SK-N-SH treated with all-trans-retinoic acid at 6 μM for 48 hours (cell line): ENCODE results near the gene DRAM1.
A peak's percentile ranks its signal among the peaks of the same experiment; 100 is the strongest.
"Not testable (repeated sequence)": the region's sequence is repeated elsewhere in the genome, so short reads cannot be mapped to it uniquely, and the experiment has no call there.

ENCODE experiments used
- ATAC-seq: fragments of 200-7000 bp; cut with Tn5 transposase; 3 replicates; pipeline ENCODE4 v1.9.1; 2020; ENCODE audit warnings: mild to moderate bottlenecking, moderate library complexity
- ARNTL ChIP-seq: fragments of 450-650 bp; formaldehyde crosslinking; IDR thresholded peaks from 2 replicates; pipeline ENCODE4 v1.5.0; 2020; ENCODE audit warnings: low read depth, mild to moderate bottlenecking, moderate library complexity, borderline replicate concordance
- BACH2 ChIP-seq: fragments of 250-450 bp; sonication (Bioruptor Pico); IDR thresholded peaks from 2 replicates; pipeline ENCODE4 v1.9.0; 2021; ENCODE audit warnings: mild to moderate bottlenecking, borderline replicate concordance
- CSDC2 ChIP-seq: fragments of 250-450 bp; sonication (Bioruptor Pico); IDR thresholded peaks from 2 replicates; pipeline ENCODE4 v1.5.0; 2020; ENCODE audit warnings: mild to moderate bottlenecking, moderate library complexity
- ESRRG ChIP-seq: fragments of 250-450 bp; sonication (Bioruptor Pico); IDR thresholded peaks from 2 replicates; pipeline ENCODE4 v1.6.1; 2021; ENCODE audit warnings: mild to moderate bottlenecking
- GLIS3 ChIP-seq: fragments of 250-450 bp; sonication (Bioruptor Pico); IDR thresholded peaks from 2 replicates; pipeline ENCODE4 v1.5.0; 2020; ENCODE audit warnings: mild to moderate bottlenecking, moderate library complexity
- ISL1 ChIP-seq: fragments of 250-450 bp; sonication (Bioruptor Pico); IDR thresholded peaks from 2 replicates; pipeline ENCODE4 v2.1.2; 2022; ENCODE audit warnings: mild to moderate bottlenecking, moderate library complexity
- OSR1 ChIP-seq: fragments of 250-450 bp; sonication (Bioruptor Pico); IDR thresholded peaks from 2 replicates; pipeline ENCODE4 v1.8.0; 2022; ENCODE audit warnings: moderate library complexity, mild to moderate bottlenecking, inconsistent platforms
- RARB ChIP-seq: fragments of 250-450 bp; sonication (Bioruptor Pico); IDR thresholded peaks from 2 replicates; pipeline ENCODE4 v1.8.0; 2021; ENCODE audit warnings: mild to moderate bottlenecking, moderate library complexity
- SNAI2 ChIP-seq: fragments of 250-450 bp; sonication (Bioruptor Pico); IDR thresholded peaks from 2 replicates; pipeline ENCODE4 v1.5.0; 2020; ENCODE audit warnings: mild to moderate bottlenecking, moderate library complexity
- TCF4 ChIP-seq: fragments of 250-450 bp; sonication (Bioruptor Pico); IDR thresholded peaks from 2 replicates; pipeline ENCODE4 v1.8.0; 2021; ENCODE audit warnings: mild to moderate bottlenecking, moderate library complexity, borderline replicate concordance
- TOX ChIP-seq: fragments of 250-450 bp; sonication (Bioruptor Pico); IDR thresholded peaks from 2 replicates; pipeline ENCODE4 v1.8.0; 2021; ENCODE audit warnings: mild to moderate bottlenecking, moderate library complexity, borderline replicate concordance
- ZC3H10 ChIP-seq: fragments of 250-450 bp; sonication (Bioruptor Pico); IDR thresholded peaks from 2 replicates; pipeline ENCODE4 v1.5.1; 2021; ENCODE audit warnings: mild to moderate bottlenecking, moderate library complexity
- ZFP3 ChIP-seq: fragments of 250-450 bp; sonication (Bioruptor Pico); IDR thresholded peaks from 2 replicates; pipeline ENCODE4 v1.5.0; 2020; ENCODE audit warnings: mild to moderate bottlenecking, moderate library complexity
- ZFP30 ChIP-seq: fragments of 450-650 bp; formaldehyde crosslinking; IDR thresholded peaks from 2 replicates; pipeline ENCODE4 v1.5.0; 2022; ENCODE audit warnings: mild to moderate bottlenecking, moderate library complexity
- ZNF565 ChIP-seq: fragments of 450-650 bp; formaldehyde crosslinking; conservative IDR thresholded peaks from 2 replicates; pipeline ENCODE4 v1.5.0; 2020; ENCODE audit warnings: low read depth, mild to moderate bottlenecking, moderate library complexity
- ZNF8 ChIP-seq: fragments of 450-650 bp; formaldehyde crosslinking; IDR thresholded peaks from 2 replicates; pipeline ENCODE4 v1.5.0; 2020; ENCODE audit warnings: mild to moderate bottlenecking, moderate library complexity
- TF ChIP-seq, protein P1 (sequence below): fragments of 250-450 bp; sonication (Bioruptor Pico); IDR thresholded peaks from 2 replicates; pipeline ENCODE4 v1.8.0; 2021; ENCODE audit warnings: low read depth, mild to moderate bottlenecking, moderate library complexity, borderline replicate concordance
- TF ChIP-seq, protein P2 (sequence below): fragments of 250-450 bp; sonication (Bioruptor Pico); IDR thresholded peaks from 2 replicates; pipeline ENCODE4 v1.8.0; 2020; ENCODE audit warnings: mild to moderate bottlenecking, moderate library complexity, borderline replicate concordance
- TF ChIP-seq, protein P3 (sequence below): fragments of 250-450 bp; sonication (Bioruptor Pico); IDR thresholded peaks from 2 replicates; pipeline ENCODE4 v1.5.0; 2020; ENCODE audit warnings: mild to moderate bottlenecking, moderate library complexity

Gene DRAM1

DNA sequence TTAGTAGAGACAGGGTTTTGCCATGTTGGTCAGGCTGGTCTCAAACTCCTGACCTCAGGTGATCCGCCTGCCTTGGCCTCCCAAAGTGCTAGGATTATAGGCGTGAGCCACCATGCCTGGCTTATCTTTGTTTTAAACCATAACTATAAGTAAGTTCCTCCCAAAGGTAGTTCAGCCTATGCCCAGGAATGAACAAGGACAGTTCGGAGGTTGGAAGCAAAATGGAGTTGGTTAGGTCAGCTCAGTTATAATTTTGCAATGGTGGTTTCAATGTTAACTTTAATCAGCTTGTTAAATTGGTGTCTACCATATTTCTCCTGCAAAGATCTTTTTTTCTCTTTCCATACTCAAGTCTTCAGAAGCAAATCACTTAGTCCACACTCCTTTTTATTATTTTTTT, 9.8 kb upstream of the DRAM1 start:
- peak; percentile 73; the same call in 1 of the 2 replicates for TF ChIP-seq OSR1 (CRISPR knock-in tag)
- ATAC-seq, result not testable (repeated sequence)

DNA sequence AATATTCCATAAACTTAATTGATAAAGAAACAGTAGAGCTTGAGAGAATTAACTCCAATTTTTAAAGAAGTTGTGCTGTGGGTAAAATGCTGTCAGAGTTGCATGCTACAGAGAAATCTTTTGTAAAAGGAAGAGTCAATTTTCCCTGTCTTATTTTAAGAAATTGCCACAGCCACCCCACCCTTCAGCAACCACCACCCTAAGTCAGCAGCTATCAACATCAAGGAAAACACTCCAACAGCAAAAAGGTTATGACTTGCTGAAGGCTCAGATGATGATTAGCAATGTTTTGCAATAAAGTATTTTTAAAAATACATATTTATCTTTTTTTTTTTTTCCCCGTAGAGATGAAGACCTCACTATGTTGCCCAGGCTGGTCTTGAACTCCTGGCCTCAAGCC, 6.5 kb upstream of the DRAM1 start:
- TF ChIP-seq ESRRG (no peak), TOX (CRISPR knock-in tag) (no peak), ZNF565 (CRISPR knock-in tag) (no peak), SNAI2 (CRISPR knock-in tag) (no peak), GLIS3 (CRISPR knock-in tag) (no peak), OSR1 (CRISPR knock-in tag) (no peak), BACH2 (no peak), ZC3H10 (CRISPR knock-in tag) (no peak), ARNTL (CRISPR knock-in tag) (no peak), ISL1 (no peak)
- TF ChIP-seq, protein P1, sequence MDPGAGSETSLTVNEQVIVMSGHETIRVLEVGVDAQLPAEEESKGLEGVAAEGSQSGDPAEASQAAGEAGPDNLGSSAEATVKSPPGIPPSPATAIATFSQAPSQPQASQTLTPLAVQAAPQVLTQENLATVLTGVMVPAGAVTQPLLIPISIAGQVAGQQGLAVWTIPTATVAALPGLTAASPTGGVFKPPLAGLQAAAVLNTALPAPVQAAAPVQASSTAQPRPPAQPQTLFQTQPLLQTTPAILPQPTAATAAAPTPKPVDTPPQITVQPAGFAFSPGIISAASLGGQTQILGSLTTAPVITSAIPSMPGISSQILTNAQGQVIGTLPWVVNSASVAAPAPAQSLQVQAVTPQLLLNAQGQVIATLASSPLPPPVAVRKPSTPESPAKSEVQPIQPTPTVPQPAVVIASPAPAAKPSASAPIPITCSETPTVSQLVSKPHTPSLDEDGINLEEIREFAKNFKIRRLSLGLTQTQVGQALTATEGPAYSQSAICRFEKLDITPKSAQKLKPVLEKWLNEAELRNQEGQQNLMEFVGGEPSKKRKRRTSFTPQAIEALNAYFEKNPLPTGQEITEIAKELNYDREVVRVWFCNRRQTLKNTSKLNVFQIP (CRISPR knock-in tag), result no peak
- TF ChIP-seq, protein P2, sequence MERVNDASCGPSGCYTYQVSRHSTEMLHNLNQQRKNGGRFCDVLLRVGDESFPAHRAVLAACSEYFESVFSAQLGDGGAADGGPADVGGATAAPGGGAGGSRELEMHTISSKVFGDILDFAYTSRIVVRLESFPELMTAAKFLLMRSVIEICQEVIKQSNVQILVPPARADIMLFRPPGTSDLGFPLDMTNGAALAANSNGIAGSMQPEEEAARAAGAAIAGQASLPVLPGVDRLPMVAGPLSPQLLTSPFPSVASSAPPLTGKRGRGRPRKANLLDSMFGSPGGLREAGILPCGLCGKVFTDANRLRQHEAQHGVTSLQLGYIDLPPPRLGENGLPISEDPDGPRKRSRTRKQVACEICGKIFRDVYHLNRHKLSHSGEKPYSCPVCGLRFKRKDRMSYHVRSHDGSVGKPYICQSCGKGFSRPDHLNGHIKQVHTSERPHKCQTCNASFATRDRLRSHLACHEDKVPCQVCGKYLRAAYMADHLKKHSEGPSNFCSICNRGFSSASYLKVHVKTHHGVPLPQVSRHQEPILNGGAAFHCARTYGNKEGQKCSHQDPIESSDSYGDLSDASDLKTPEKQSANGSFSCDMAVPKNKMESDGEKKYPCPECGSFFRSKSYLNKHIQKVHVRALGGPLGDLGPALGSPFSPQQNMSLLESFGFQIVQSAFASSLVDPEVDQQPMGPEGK (CRISPR knock-in tag), result no peak
- TF ChIP-seq, protein P3, sequence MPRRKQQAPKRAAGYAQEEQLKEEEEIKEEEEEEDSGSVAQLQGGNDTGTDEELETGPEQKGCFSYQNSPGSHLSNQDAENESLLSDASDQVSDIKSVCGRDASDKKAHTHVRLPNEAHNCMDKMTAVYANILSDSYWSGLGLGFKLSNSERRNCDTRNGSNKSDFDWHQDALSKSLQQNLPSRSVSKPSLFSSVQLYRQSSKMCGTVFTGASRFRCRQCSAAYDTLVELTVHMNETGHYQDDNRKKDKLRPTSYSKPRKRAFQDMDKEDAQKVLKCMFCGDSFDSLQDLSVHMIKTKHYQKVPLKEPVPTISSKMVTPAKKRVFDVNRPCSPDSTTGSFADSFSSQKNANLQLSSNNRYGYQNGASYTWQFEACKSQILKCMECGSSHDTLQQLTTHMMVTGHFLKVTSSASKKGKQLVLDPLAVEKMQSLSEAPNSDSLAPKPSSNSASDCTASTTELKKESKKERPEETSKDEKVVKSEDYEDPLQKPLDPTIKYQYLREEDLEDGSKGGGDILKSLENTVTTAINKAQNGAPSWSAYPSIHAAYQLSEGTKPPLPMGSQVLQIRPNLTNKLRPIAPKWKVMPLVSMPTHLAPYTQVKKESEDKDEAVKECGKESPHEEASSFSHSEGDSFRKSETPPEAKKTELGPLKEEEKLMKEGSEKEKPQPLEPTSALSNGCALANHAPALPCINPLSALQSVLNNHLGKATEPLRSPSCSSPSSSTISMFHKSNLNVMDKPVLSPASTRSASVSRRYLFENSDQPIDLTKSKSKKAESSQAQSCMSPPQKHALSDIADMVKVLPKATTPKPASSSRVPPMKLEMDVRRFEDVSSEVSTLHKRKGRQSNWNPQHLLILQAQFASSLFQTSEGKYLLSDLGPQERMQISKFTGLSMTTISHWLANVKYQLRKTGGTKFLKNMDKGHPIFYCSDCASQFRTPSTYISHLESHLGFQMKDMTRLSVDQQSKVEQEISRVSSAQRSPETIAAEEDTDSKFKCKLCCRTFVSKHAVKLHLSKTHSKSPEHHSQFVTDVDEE (CRISPR knock-in tag), result no peak

DNA sequence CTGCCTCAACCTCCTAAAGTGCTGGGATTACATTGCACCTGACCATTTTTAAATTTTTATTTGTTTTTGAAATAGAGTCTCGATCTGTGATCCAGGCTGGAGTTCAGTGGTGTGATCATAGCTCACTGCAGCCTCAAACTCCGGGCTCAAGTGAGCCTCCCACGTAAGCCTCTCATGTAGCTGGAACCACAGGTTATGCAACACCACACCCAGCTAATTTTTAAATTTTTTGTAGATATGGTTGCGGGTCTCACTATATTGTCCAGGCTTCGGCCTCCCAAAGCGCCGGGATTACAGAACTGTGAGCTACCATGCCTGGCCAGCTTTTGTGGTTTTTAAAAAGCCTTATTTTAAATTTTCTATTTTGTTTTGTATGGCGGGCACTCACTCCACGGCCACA, 2.2 kb upstream of the DRAM1 start:
- TF ChIP-seq, protein P1 (CRISPR knock-in tag), result no peak
- no peak for TF ChIP-seq ZFP30 (CRISPR knock-in tag)
- TF ChIP-seq ZNF8 (CRISPR knock-in tag), result no peak
- no peak for TF ChIP-seq SNAI2 (CRISPR knock-in tag)

More for the DNA sequence above, 6.5 kb upstream of the DRAM1 start:
- ATAC-seq, result no peak

DNA sequence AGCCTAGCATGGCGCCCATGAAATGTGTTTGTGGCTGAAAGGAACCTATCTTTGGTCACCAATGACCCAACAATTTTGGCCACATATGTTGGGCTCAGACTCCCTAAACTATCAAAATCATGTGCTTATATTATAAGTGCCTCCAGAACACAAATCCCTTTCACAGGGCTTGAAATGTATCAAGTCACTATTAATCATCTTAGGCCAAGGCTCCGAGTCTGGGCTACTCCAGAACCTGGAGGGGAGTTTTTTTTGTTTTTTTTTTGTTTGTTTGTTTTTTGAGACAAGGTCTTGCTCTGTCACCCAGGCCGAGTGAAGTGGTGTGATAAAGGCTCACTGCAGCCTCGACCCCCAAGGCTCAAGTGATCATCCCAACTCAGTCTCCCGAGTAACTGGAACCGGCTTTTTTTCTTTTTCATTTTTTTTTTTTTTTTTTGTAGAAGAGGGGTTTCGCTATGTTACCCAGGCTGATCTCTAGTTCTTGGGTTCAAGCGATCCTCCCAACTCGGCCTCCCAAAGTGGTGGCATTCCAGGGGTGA, 989 bp upstream of the DRAM1 start:
- no peak for ATAC-seq
- no peak for TF ChIP-seq SNAI2 (CRISPR knock-in tag)
- TF ChIP-seq TCF4 (CRISPR knock-in tag), result no peak
- TF ChIP-seq ESRRG, result no peak
- TF ChIP-seq TOX (CRISPR knock-in tag), result no peak
- no peak for TF ChIP-seq ZFP3 (CRISPR knock-in tag)
- TF ChIP-seq, protein P1 (CRISPR knock-in tag), result no peak
- TF ChIP-seq ARNTL (CRISPR knock-in tag), result no peak
- TF ChIP-seq, protein P3 (CRISPR knock-in tag), result no peak
- TF ChIP-seq CSDC2, result no peak
- no peak for TF ChIP-seq ZFP30 (CRISPR knock-in tag)
- TF ChIP-seq, protein P2 (CRISPR knock-in tag), result no peak
- TF ChIP-seq RARB (CRISPR knock-in tag), result no peak

More for the DNA sequence above, 2.2 kb upstream of the DRAM1 start:
- ATAC-seq, result no peak
